Measurements from ENCODE around the gene GLT1D1.

DNA sequence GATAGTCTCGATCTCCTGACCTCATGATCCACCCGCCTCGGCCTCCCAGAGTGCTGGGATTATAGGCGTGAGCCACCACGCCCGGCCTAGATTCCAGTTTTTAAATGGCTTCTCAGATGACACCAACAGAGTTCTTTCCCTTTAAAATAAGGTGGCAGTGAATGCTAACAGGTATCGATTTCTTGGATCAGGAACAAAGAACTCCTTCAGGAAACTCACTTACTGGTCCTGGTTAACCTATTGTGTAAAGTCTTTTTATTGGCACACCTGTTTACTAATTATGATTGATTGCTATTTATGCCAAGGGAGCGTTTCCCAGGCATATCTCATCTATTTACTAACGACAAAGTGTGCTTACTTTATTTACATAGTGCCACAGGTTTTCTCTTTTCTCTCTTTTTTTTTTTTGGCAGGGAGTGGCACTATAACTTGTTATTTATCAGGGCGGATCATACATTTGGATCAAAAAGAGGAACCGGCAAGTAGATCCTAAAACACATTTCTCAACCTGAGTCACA, 89.7 kb downstream of the GLT1D1 start:
- TF ChIP-seq, protein P1, sequence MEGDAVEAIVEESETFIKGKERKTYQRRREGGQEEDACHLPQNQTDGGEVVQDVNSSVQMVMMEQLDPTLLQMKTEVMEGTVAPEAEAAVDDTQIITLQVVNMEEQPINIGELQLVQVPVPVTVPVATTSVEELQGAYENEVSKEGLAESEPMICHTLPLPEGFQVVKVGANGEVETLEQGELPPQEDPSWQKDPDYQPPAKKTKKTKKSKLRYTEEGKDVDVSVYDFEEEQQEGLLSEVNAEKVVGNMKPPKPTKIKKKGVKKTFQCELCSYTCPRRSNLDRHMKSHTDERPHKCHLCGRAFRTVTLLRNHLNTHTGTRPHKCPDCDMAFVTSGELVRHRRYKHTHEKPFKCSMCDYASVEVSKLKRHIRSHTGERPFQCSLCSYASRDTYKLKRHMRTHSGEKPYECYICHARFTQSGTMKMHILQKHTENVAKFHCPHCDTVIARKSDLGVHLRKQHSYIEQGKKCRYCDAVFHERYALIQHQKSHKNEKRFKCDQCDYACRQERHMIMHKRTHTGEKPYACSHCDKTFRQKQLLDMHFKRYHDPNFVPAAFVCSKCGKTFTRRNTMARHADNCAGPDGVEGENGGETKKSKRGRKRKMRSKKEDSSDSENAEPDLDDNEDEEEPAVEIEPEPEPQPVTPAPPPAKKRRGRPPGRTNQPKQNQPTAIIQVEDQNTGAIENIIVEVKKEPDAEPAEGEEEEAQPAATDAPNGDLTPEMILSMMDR (IDR thresholded peaks at IDR 0.05) = no peak
- TF ChIP-seq POLR2A (IDR thresholded peaks at IDR 0.05) (no peak), POLR2AphosphoS5 (IDR thresholded peaks at IDR 0.05) (no peak)

Measured in breast epithelium (tissue), 3 donors.